Gastroesophageal sphincter (tissue), 4 donors: Measurements from ENCODE around the gene TPD52L3. TPM values are rescaled to one million over a fixed set of nuclear protein-coding genes. Genes with fewer than 3 reads are reported as not detected.

Experiments used
- ATAC-seq: fragments of 150-250 bp; one replicate; pipeline ENCODE4 v1.9.1; 2016; ENCODE audit warnings: mild to moderate bottlenecking, moderate library complexity
- H3K27ac ChIP-seq, 4 donors: fragments of 200-600 bp; sonication (generic) in 3 of 4; 1 replicate in 3 of 4; 2 replicates in 1 of 4; pipeline ENCODE4 v1.5.1; 2016 to 2019
- H3K27me3 ChIP-seq: fragments of 200-600 bp; sonication (generic); one replicate; pipeline ENCODE4 v1.5.1; 2019
- H3K36me3 ChIP-seq, 2 donors: fragments of 200-600 bp; sonication (generic); one replicate each; pipeline ENCODE4 v1.5.1; 2019; ENCODE audit warnings: control low read depth in 1 of 2
- H3K4me1 ChIP-seq, 3 donors: fragments of 200-600 bp; sonication (generic); 1 replicate in 2 of 3; 2 replicates in 1 of 3; pipeline ENCODE4 v1.5.1; 2016 to 2019; ENCODE audit warnings: control low read depth in 2 of 3
- H3K4me3 ChIP-seq, 2 donors: fragments of 200-600 bp; sonication (generic); one replicate each; pipeline ENCODE4 v1.5.1; 2019; ENCODE audit warnings: mild to moderate bottlenecking in 1 of 2, moderate library complexity in 1 of 2
- H3K9me3 ChIP-seq, 3 donors: fragments of 200-600 bp; sonication (generic); one replicate each; pipeline ENCODE4 v1.5.1; 2017 to 2019; ENCODE audit warnings: control low read depth in 2 of 3
- EP300 ChIP-seq: sonication (generic); formaldehyde crosslinking; IDR thresholded peaks from one replicate; pipeline ENCODE4 v1.6.1; 2017; ENCODE audit warnings: antibody characterized with exemption, mild to moderate bottlenecking
- POLR2A ChIP-seq, 2 donors: fragments of 450-650 bp; IDR thresholded peaks; one replicate each; pipeline ENCODE4 v1.6.1; 2017; ENCODE audit warnings: antibody characterized with exemption in 2 of 2, mild to moderate bottlenecking in 2 of 2, moderate library complexity in 1 of 2
- POLR2AphosphoS5 ChIP-seq: sonication (generic); formaldehyde crosslinking; IDR thresholded peaks from one replicate; pipeline ENCODE4 v1.6.1; 2017; ENCODE audit warnings: antibody characterized with exemption
- WGBS, 2 donors: methylation state at CpG; one replicate each; pipeline ENCODE4 v1.1.5; 2018; ENCODE audit warnings: low coverage in 1 of 2; 5-methylcytosine and 5-hydroxymethylcytosine counted together
- total RNA-seq, 4 donors: library from RNA; depleted of rRNA; stranded (reverse); fragments of >200 nt; gene quantifications; one replicate each; pipeline ENCODE4 v1.1.0, GENCODE V29; 2016
- TF ChIP-seq, protein P1 (sequence below), 4 experiments: fragments of 200-600 bp in 2 of 4; fragments of 450-650 bp in 2 of 4; sonication (generic) in 1 of 4; IDR thresholded peaks; one replicate each; pipeline ENCODE4 v1.5.1; 2017 to 2019; ENCODE audit warnings: antibody characterized with exemption in 4 of 4, mild to moderate bottlenecking in 2 of 4, moderate library complexity in 2 of 4

The TPD52L3 gene
- total RNA-seq, 4 donors from 2014 or later = not detected

DNA sequence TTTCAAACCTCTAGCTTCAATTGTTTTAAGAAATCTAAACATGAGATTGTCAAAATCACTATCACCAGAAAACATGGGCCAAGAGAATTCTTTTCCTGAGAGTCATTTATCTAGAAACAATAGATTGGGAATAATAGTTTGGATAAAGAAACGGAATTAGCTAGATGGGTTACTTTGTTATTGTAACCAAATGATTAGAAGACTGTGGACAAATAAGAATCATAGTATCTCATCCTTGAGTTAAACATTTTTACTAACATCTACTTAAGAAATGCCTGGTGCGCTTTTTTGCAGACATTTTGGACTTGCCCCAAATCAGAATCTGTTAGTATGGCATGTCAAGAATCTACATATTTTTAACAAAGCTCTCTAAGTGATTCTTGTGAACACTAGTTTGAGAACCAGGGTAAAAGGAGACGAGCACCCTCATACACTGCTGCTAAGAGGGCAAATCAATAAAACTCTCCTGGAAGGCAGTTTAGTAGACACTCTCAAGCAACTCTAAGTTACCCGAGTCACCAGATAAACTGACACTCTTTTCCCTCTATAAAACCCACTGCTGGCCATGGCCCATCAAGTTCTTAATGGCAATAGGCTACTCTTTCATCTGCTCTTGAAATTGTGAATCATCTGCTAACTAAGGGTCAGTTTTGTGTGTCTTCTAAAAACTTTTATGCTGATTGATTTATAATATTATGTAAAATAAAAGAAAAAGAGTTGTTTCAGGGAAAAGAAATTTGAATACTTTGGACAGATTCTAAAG lies 39.1 kb downstream of the TPD52L3 start:
- no peaks in the 10 kb centered on the region for H3K9me3 ChIP-seq
- no peak overlapping the region for H3K27ac ChIP-seq
- no peaks in the 10 kb centered on the region for H3K27me3 ChIP-seq
- no peaks in the 10 kb centered on the region for H3K36me3 ChIP-seq
- no peak overlapping the region for H3K4me3 ChIP-seq
- no peak for ATAC-seq
- no peaks in the 10 kb centered on the region for H3K4me1 ChIP-seq
- WGBS, 2 donors = 45 to 60% methylated on average over 4 of the region's 4 CpGs
- TF ChIP-seq, protein P1, sequence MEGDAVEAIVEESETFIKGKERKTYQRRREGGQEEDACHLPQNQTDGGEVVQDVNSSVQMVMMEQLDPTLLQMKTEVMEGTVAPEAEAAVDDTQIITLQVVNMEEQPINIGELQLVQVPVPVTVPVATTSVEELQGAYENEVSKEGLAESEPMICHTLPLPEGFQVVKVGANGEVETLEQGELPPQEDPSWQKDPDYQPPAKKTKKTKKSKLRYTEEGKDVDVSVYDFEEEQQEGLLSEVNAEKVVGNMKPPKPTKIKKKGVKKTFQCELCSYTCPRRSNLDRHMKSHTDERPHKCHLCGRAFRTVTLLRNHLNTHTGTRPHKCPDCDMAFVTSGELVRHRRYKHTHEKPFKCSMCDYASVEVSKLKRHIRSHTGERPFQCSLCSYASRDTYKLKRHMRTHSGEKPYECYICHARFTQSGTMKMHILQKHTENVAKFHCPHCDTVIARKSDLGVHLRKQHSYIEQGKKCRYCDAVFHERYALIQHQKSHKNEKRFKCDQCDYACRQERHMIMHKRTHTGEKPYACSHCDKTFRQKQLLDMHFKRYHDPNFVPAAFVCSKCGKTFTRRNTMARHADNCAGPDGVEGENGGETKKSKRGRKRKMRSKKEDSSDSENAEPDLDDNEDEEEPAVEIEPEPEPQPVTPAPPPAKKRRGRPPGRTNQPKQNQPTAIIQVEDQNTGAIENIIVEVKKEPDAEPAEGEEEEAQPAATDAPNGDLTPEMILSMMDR (IDR thresholded peaks at IDR 0.05) = no peak

DNA sequence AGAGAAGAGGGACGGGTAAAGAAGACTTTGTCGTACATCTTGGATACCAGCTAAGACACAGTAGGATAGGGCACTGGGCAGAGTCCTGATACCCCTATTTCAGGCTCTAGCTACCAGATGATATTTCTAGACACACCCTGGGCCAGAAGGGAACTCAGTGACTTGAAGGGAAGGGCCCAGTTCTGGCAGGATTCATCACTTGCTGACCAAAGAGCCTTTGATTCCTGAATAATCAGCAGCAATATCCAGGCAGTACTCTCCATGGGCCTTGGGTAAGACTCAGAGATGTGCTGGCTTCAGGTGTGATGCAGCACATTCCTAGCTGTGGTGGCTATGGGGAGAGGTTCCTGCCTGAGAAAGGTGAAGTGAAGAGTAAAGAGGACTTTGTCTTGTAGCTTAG lies 40.7 kb downstream of the TPD52L3 start:
- Histone ChIP-seq H3K4me1 (no peaks in the 10 kb centered on the region), H3K9me3 (peaks cover 0 to under 1% (median 0%) of the 10 kb centered on the region in 3 donors), H3K4me3 (no peak overlapping the region), H3K36me3 (no peaks in the 10 kb centered on the region), H3K27me3 (no peaks in the 10 kb centered on the region), H3K27ac (no peak overlapping the region)
- WGBS, 2 donors = 72% methylated on average over 2 of the region's 2 CpGs; no CpG with 5 or more reads in 1 of the 2 donors
- no peak for ATAC-seq
- TF ChIP-seq POLR2AphosphoS5 (no peak), POLR2A (IDR thresholded peaks at IDR 0.05) (no peak), EP300 (no peak)
- TF ChIP-seq, protein P1 (IDR thresholded peaks at IDR 0.05) = no peak

Other genes with a start within 250 kb of the TPD52L3 start
- 100 to 1,000 TPM in 1 of 4 donors, 10 to 100 TPM in 3; 43.6 to 145 (median 77.8) TPM for gene IL33, start 112.6 kb upstream of the TPD52L3 start, total RNA-seq
- gene UHRF2, start 84.8 kb downstream of the TPD52L3 start, total RNA-seq = 10 to 100 TPM; 34.1 to 56.3 (median 46.6) TPM